Esophagus mucosa (tissue), 1 donor: ENCODE results near the gene KNDC1. TPM values are rescaled to one million over a fixed set of nuclear protein-coding genes. Genes with fewer than 3 reads are reported as not detected.
A peak's percentile ranks its signal among the peaks of the same experiment; 100 is the strongest.
"Not testable (repeated sequence)": the region's sequence is repeated elsewhere in the genome, so short reads cannot be mapped to it uniquely, and the experiment has no call there.

Experiments used
- ATAC-seq: fragments of 200-7000 bp; cut with Tn5 transposase; one replicate; pipeline ENCODE4 v1.9.1; 2020
- total RNA-seq: library from RNA; stranded (reverse); gene quantifications from one replicate; pipeline ENCODE4 v1.2.4, GENCODE V29; 2023
- donor health status: DM: yes; HTN: yes; CAD: no.

The KNDC1 gene
- total RNA-seq, 1 donor from 2014 or later: 3.8 TPM

GRCh38 chr10:133227256-133227655 is 67.2 kb downstream of the KNDC1 start:
- no peak for ATAC-seq

GRCh38 chr10:133229265-133230043 is 69.4 kb downstream of the KNDC1 start:
- ATAC-seq: no peak

- no peak for ATAC-seq
These were observed 70.0 kb downstream of the KNDC1 start, which contains the start of gene UTF1 for GRCh38 chr10:133230044-133230361. UTF1 (plus strand) TSS chr10:133230217; CDS start chr10:133230289, 72 bp downstream.

DNA sequence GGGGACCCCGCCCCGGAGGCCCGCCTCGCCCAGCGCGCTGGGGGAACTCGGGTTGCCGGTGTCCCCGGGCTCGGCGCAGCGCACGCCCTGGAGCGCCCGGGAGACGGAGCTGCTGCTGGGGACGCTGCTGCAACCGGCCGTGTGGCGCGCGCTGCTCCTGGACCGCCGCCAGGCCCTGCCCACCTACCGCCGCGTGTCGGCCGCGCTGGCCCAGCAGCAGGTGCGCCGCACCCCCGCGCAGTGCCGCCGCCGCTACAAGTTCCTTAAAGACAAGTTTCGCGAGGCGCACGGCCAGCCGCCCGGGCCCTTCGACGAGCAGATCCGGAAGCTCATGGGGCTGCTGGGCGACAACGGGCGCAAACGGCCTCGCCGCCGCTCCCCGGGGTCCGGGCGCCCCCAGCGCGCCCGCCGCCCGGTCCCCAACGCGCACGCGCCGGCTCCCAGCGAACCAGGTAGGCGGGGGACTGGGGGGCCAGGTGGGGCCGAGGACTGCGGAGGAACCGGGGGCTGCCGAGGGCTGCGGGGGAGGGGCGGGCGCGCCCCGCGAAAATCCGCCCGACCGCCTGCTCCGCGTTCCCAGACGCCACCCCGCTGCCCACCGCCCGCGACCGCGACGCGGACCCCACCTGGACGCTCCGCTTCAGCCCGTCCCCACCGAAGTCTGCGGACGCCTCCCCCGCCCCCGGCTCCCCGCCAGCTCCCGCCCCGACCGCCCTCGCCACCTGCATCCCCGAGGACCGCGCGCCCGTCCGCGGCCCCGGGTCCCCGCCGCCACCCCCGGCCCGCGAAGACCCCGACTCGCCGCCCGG is 70.6 kb downstream of the KNDC1 start:
- ATAC-seq: no peak

GRCh38 chr10:133231244-133231945 is 71.4 kb downstream of the KNDC1 start:
- no peak for ATAC-seq

- ATAC-seq: no peak
These were observed 72.0 kb downstream of the KNDC1 start for GRCh38 chr10:133231946-133232574.

DNA sequence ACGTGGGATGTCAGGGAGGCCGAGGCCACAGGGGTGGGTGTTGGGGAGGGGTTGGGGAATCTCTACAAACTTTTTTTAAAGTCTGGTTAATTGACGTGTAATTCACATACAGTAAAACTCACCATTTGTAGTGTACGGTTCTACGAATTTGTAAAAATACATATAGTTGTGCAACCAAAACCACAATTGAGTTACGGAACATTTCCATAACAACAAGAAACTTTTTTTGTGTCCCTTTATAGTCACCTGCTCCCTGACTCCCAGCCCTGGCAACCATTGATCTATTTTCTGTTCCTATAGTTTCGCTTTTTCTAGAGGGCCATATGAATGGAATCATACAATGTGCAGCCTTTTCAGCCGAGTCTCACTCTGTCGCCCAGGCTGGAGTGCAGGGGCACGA is 74.8 kb downstream of the KNDC1 start:
- ATAC-seq: not testable (repeated sequence)

DNA sequence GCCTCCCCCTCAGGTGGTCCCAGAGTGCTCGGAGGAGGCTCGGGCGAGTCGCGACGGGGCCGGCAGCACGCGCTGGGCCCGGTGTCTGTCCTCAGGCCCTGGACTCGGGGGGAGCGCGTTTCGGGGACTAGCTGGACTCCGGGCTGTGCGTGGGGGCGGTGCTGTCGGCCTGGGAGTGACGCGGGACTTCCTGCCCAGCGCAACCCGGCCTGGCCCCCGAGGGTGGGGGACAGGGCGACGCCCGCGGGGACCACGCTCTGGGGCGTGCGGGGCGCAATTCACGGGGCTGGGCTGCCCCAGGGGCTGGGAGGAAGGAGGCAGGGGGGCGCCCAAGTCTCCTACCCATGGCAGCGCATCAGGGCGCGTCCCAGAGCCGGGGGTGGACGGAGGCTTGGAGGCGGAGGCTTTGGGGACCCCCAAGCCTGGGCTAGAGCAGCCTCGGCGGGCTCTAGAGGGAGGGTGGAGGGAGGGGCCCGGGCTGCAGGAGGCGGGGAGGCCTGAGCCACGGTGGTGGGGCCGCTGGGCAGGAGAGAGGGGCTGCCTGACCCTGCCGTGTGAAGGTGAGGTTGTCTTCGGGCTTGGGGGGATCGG is 75.3 kb downstream of the KNDC1 start:
- ATAC-seq: no peak

DNA sequence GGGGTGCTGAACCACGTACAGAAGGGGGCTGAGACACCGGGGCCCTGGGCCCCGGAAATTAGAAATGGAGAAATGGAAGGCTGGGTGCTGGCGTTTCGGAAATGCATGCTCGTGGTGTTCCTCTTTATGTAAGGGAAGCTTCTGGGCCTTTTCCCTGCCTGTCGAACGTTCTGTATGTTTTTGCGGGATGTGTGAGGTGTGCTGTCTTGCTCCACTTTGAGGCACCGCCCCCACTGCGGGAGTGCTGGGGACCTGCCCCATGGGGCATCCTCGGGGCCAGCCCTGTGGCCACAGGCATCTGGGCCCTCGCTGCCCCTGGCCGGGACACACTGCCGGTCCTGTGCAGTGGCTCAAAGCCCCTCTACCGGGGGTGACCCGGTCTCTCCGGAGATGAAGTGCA is 75.9 kb downstream of the KNDC1 start:
- no peak for ATAC-seq

- peak; percentile 16 for ATAC-seq
These were observed 76.6 kb downstream of the KNDC1 start for GRCh38 chr10:133236401-133237240.

DNA sequence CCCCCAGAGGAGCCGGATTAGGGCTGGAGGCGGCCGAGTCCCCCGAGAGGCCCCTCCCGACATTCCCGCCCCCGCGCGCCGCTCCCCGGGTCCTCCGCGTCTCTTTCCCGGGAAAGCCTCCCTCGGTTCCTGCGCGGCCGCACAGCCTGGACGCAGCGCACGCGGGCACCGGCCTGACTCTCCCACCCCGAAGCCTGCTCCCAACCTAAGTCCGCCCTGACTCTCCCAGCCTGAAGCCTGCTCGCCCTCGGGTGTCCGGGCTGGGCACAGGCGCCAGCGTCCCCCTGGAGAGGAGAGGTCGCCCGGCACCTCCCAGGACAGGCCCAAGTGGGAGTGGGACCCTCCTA is 77.2 kb downstream of the KNDC1 start:
- ATAC-seq: no peak

DNA sequence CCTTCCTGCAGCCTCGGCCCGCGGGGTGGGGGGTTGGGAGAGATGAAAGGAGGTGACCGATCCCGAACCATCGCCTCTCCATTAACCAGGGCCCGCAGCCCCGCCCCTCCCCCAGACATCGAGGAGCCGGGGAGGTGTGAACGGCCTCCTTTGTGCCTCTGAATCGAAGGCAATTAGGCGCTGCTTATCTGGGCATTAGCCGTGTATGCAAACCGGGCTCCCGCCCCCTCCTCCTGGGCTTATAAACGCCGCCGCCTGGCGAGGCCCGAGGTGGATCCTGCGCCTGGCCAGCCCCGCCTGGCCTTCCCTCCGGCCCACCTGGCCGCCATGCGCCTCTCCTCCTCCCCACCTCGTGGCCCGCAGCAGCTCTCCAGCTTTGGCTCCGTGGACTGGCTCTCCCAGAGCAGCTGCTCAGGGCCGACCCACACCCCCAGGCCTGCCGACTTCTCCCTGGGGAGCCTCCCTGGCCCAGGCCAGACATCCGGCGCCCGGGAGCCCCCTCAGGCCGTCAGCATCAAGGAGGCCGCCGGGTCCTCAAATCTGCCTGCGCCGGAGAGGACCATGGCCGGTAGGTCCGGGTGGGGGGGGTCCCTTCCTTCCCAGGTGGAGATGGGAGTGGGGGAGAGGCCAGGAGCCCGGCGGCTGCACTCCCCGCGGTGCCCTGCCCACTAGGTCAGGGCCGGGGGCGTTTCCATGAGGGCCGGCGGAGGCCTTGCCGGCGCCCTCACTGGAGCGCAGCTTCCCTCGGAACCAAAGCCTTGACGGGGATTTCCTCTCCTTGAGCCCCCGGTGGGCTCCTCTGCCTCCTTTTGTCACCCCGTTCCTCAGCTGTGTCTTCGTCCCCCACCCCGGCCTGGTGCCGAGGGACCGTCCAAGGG is 77.8 kb downstream of the KNDC1 start, which contains the start of gene VENTX:
TSS of gene VENTX (plus strand) at position 268 of the 878 bp plus-strand sequence. CDS start at position 328, 60 bp downstream.
- ATAC-seq: no peak

DNA sequence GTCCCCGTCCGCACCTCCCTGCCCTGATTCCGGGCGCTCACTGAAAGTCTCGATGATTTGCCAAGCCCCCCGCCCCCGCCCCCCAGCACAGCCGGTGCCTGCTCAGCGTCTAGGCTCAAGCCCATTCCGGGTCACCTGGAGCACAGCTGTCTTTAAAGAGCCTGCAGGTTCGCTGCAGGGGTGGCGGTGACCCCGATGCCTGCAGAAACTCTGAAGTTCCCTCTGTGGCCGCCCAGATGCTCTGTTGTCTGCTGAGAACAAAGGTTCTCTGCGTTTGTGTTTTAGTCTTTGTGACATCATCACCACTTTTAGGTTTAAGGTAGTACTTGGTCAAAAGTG is 78.4 kb downstream of the KNDC1 start:
- no peak for ATAC-seq

DNA sequence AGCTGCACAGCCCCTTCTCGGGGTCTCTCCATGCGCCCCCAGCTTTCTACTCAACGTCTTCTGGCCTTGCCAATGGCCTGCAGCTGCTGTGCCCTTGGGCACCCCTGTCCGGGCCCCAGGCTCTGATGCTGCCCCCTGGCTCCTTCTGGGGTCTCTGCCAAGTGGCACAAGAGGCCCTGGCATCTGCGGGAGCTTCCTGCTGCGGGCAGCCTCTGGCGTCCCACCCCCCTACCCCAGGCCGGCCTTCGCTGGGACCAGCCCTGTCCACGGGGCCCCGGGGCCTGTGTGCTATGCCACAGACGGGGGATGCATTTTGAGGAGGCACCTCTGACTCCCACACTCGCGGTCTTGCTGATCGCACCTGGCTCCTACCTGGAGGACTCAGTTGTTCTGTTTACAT is 80.0 kb downstream of the KNDC1 start:
- ATAC-seq: no peak

DNA sequence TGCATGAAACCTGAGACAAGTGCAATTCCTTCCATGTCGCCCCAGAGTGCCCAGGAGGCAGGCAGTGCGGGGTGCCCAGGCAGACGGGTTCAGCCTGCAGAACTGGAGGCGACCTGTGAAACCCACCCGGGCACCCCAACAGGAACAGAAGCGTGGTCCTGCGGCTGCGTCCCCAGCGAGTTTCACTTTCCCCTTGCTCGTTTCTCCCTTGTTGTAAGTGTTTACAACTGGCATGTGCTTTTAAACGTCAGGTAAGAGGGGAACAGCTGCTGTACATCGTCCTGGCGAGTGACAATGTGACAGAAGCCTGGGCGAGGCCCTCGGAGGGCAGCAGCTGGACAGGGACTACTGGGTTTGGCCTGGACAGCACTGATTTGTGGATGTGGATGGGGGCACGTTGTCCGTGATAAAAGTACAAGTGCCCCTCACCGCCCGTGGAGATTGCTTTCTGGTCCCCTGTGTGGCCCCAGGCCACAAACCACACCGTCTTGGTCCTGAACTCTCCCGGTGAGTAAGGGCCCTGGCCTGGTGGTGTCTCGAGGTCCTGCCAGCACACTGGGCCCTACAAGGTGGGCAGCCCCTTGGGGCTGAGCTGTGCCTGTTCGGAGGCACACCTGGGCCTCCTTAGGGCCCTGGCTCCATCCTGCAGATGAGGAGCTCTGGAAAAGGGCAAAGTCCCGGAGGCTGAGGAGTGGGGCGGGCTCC is 81.6 kb downstream of the KNDC1 start:
- ATAC-seq: no peak

DNA sequence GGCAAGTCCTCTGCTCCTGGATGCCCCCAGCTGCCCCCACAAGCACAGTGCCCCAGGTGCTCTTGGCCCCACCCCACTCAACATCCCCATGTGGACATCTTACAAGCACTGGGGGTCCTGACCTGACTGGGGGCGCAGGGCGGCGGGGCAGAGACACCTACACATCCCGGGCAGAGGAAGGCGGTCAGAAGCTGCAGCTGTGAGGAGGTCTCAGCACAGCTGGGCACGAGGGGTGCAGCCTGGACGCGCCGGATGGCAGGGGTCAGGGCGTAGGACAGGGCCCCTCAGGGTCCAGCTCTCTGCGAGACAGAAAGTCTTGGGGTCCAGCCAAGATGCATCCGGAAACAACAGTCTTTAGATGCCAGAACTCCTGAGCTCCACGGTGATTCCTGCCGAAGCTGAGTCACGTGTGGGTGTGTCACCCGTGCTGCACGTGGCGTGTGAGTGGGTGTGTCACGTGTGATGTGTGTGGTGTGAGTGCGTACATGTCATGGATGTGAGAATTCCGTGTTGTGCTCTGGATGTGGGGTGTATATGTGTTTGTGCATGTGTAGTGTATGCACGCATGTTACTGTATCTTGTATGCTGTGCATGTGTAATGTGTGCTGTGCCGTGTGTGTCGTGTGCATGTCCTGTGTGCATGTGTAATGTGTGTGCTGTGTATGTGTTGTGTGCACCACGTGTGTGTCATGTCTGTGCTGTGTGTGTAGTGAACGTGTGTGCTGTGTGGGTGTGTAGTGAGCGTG is 82.8 kb downstream of the KNDC1 start:
- no peak for ATAC-seq

- no peak for ATAC-seq
These were observed 83.6 kb downstream of the KNDC1 start for GRCh38 chr10:133243593-133243992.

GRCh38 chr10:133245439-133246235 is 85.6 kb downstream of the KNDC1 start:
- no peak for ATAC-seq
